ENCODE measurements around the gene THUMPD3. TPM values are rescaled to one million over a fixed set of nuclear protein-coding genes. Genes with fewer than 3 reads are reported as not detected.

Gene THUMPD3
- total RNA-seq, 3 donors from 2014 or later (not counting 1 experiment from before 2014, with no cell fraction given) = 44.0 to 48.8 (median 46.3) TPM

- H3K27ac ChIP-seq (ENCODE audit: low read length) = no peak overlapping the region
- peaks cover 16 to 37% of the 10 kb centered on the region in 2 donors for H3K27me3 Mint-ChIP-seq (ENCODE audit: low read depth in 2 of 2)
- TF ChIP-seq, protein P1, sequence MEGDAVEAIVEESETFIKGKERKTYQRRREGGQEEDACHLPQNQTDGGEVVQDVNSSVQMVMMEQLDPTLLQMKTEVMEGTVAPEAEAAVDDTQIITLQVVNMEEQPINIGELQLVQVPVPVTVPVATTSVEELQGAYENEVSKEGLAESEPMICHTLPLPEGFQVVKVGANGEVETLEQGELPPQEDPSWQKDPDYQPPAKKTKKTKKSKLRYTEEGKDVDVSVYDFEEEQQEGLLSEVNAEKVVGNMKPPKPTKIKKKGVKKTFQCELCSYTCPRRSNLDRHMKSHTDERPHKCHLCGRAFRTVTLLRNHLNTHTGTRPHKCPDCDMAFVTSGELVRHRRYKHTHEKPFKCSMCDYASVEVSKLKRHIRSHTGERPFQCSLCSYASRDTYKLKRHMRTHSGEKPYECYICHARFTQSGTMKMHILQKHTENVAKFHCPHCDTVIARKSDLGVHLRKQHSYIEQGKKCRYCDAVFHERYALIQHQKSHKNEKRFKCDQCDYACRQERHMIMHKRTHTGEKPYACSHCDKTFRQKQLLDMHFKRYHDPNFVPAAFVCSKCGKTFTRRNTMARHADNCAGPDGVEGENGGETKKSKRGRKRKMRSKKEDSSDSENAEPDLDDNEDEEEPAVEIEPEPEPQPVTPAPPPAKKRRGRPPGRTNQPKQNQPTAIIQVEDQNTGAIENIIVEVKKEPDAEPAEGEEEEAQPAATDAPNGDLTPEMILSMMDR (IDR thresholded peaks at IDR 0.05) = no peak
Observed at GRCh38 chr3:9331171-9331570, 31.7 kb upstream of the THUMPD3 start.

GRCh38 chr3:9332250-9333030, 30.4 kb upstream of the THUMPD3 start:
- H3K27me3 Mint-ChIP-seq (ENCODE audit: low read depth in 2 of 2) = peaks cover 18 to 37% of the 10 kb centered on the region in 2 donors
- WGBS (ENCODE audit: insufficient coverage) = 93% methylated on average over 4 of the region's 6 CpGs
- no peaks in the 10 kb centered on the region for H3K36me3 Mint-ChIP-seq
- Histone ChIP-seq H3K36me3 (ENCODE audit: control insufficient read depth, insufficient read depth, low read length) (no peaks in the 10 kb centered on the region), H3K9me3 (ENCODE audit: control insufficient read depth, insufficient read depth, low read length) (no peaks in the 10 kb centered on the region), H3K27ac (ENCODE audit: low read length) (no peak overlapping the region), H3K4me3 (ENCODE audit: low read length) (no peak overlapping the region), H3K4me1 (ENCODE audit: control insufficient read depth, insufficient read depth, low read length) (no peaks in the 10 kb centered on the region), H3K27me3 (ENCODE audit: control insufficient read depth, insufficient read depth, low read length) (no peaks in the 10 kb centered on the region)
- DNase-seq = no peak
- ATAC-seq = no peak
- no peak overlapping the region for H3K4me3 Mint-ChIP-seq
- H3K9me3 Mint-ChIP-seq = no peaks in the 10 kb centered on the region
- TF ChIP-seq, protein P1 (IDR thresholded peaks at IDR 0.05) = no peak
- intact Hi-C loops (cut with micrococcal nuclease) = no loop called here
- H3K4me1 Mint-ChIP-seq = no peaks in the 10 kb centered on the region
- H3K27ac Mint-ChIP-seq = no peak overlapping the region

More at GRCh38 chr3:9331171-9331570, 31.7 kb upstream of the THUMPD3 start:
- WGBS (ENCODE audit: insufficient coverage) = 69% methylated on average over 1 of the region's 2 CpGs
- H3K9me3 Mint-ChIP-seq = no peaks in the 10 kb centered on the region
- no peaks in the 10 kb centered on the region for H3K4me1 Mint-ChIP-seq
- H3K36me3 Mint-ChIP-seq = no peaks in the 10 kb centered on the region
- ATAC-seq = no peak
- H3K27ac Mint-ChIP-seq = no peak overlapping the region
- no peaks in the 10 kb centered on the region for H3K4me1 ChIP-seq (ENCODE audit: control insufficient read depth, insufficient read depth, low read length)
- no peaks in the 10 kb centered on the region for H3K36me3 ChIP-seq (ENCODE audit: control insufficient read depth, insufficient read depth, low read length)
- intact Hi-C loops (cut with micrococcal nuclease) = no loop called here
- no peaks in the 10 kb centered on the region for H3K27me3 ChIP-seq (ENCODE audit: control insufficient read depth, insufficient read depth, low read length)
- H3K9me3 ChIP-seq (ENCODE audit: control insufficient read depth, insufficient read depth, low read length) = no peaks in the 10 kb centered on the region
- no peak overlapping the region for H3K4me3 Mint-ChIP-seq
- DNase-seq = no peak
- no peak overlapping the region for H3K4me3 ChIP-seq (ENCODE audit: low read length)

GRCh38 chr3:9339761-9340471, 22.9 kb upstream of the THUMPD3 start:
- Histone ChIP-seq H3K27ac (ENCODE audit: low read length) (no peak overlapping the region), H3K4me1 (ENCODE audit: control insufficient read depth, insufficient read depth, low read length) (no peaks in the 10 kb centered on the region), H3K36me3 (ENCODE audit: control insufficient read depth, insufficient read depth, low read length) (no peaks in the 10 kb centered on the region), H3K27me3 (ENCODE audit: control insufficient read depth, insufficient read depth, low read length) (no peaks in the 10 kb centered on the region), H3K9me3 (ENCODE audit: control insufficient read depth, insufficient read depth, low read length) (no peaks in the 10 kb centered on the region), H3K4me3 (ENCODE audit: low read length) (no peak overlapping the region)
- peaks cover 0 to 3% of the 10 kb centered on the region in 2 donors for H3K27me3 Mint-ChIP-seq (ENCODE audit: low read depth in 2 of 2)
- no peaks in the 10 kb centered on the region for H3K36me3 Mint-ChIP-seq
- DNase-seq = no peak
- no peaks in the 10 kb centered on the region for H3K9me3 Mint-ChIP-seq
- TF ChIP-seq, protein P1 (IDR thresholded peaks at IDR 0.05) = no peak
- intact Hi-C loops (cut with micrococcal nuclease) = no loop called here
- H3K27ac Mint-ChIP-seq = no peak overlapping the region
- no peak overlapping the region for H3K4me3 Mint-ChIP-seq
- ATAC-seq = no peak
- WGBS (ENCODE audit: insufficient coverage) = 100% methylated on average over 1 of the region's 1 CpG
- no peaks in the 10 kb centered on the region for H3K4me1 Mint-ChIP-seq
